Astrocyte of the cerebellum (primary cell): ENCODE measurements around the gene LSP1.

ENCODE experiments used
- DNase-seq: peaks from one replicate; pipeline ENCODE4 v3.0.0-alpha.2; 2011; ENCODE audit warnings: low read depth
- H3K4me3 ChIP-seq: 2 replicates; pipeline ENCODE4 v1.5.1; 2011; ENCODE audit warnings: mild to moderate bottlenecking, low read depth, low read length, moderate library complexity
- in situ Hi-C: cut with HindIII; loops from 2 replicates; pipeline ENCODE4 v1.10.0; 2017; ENCODE audit warnings: low sequenced_read_pairs
- TF ChIP-seq, protein P1 (sequence below): IDR thresholded peaks from 2 replicates; pipeline ENCODE4 v1.5.1; 2012; ENCODE audit warnings: low read length, low read depth, moderate library complexity, mild to moderate bottlenecking; ENCODE audit errors: missing control alignments

The LSP1 gene

DNA sequence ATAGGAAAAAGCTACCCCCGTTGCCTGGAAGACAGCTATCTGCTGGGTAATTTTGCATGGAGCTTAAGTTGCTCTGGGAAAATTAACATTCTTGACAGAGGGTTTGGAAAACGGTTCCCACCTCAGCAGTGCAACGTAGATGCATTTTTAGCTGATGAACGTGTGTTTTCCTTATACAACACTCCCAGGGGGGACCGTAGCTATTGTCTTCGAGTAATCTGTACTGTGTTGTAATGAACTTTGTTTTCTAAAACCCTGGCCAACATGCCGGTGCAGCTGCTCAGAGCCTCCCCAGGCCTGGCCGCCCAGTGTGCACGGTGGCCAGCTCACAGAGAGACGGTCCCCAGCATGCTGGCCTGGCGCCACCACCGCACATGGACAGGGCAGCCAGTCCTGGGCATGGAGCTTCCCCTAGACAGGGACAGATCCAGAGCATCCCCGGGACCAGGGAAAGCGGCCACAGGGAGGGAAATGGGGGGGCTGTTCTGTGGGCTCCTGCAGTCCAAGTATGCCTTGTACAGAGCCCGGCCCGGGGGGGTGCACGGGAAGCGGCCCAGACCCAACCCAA lies 68.8 kb downstream of the LSP1 start:
- DNase-seq: no peak
- in situ Hi-C loops: no loop called here
- no peak overlapping the region for H3K4me3 ChIP-seq
- TF ChIP-seq, protein P1, sequence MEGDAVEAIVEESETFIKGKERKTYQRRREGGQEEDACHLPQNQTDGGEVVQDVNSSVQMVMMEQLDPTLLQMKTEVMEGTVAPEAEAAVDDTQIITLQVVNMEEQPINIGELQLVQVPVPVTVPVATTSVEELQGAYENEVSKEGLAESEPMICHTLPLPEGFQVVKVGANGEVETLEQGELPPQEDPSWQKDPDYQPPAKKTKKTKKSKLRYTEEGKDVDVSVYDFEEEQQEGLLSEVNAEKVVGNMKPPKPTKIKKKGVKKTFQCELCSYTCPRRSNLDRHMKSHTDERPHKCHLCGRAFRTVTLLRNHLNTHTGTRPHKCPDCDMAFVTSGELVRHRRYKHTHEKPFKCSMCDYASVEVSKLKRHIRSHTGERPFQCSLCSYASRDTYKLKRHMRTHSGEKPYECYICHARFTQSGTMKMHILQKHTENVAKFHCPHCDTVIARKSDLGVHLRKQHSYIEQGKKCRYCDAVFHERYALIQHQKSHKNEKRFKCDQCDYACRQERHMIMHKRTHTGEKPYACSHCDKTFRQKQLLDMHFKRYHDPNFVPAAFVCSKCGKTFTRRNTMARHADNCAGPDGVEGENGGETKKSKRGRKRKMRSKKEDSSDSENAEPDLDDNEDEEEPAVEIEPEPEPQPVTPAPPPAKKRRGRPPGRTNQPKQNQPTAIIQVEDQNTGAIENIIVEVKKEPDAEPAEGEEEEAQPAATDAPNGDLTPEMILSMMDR: no peak

DNA sequence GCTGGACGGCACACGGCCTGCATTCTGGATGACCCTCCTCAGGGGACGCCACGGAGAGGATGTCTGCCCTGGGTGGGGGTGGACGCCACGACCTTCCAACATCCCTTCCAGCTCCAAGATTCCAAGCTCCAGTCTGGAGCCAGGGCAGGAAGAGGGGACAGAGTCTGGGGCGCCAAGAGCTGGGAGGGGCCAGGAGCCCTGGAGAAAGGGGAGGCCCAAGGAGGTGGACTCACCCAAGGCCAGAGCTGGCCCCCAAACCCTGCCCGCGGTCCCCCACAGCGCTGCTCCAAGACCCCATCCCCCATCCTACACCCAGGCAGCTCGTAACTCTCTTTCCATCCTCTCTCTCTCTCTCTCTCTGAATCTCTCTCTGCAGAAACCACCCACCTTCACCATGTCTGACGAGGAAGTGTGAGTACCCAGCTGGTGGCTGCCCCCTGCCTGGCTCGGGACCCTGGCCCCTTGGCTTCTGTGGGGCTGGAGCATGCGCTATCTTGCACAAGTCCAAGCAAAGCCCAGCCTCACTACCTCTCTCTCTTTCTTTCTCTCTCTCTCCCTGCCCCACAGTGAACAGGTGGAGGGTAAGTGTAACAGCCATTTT lies 69.7 kb downstream of the LSP1 start:
- DNase-seq: no peak
- in situ Hi-C loops: no loop called here
- TF ChIP-seq, protein P1: no peak
- H3K4me3 ChIP-seq: no peak overlapping the region

DNA sequence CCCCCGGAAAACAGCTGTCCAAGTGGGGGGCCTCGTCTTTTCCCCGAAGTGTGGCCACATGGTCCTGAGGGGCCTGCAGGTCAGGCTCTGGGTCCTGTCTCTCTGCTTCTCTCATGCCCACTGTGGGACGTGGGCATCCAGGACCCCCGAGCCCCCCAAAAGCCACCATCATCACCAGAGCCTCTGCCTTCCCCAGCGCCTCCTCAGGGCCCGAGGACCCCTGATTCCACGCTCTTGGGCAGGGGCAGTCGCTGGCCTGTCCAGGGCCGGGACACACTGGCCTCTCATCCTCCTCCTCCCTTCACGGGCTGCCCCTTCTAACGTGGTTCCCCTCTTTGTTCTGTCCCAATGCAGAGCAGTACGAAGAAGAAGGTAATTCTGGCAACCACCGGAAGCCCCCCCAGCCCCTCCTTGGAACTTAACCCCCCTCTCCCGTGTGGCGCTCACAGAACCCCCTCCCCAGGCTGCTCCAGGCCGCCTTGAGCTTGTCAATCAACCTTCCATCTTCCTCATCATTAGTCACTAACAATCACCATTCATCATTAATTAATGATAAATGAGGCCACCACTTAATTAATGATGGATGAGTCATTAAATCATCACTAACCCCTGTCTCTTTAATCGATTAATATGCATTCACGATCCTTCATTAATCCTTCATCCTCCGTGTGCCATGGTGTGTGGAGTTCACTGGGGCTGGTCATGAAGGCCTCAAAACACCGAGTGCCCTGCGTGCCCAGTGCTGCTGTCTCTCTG lies 70.5 kb downstream of the LSP1 start:
- DNase-seq: no peak
- in situ Hi-C loops: no loop called here
- H3K4me3 ChIP-seq: no peak overlapping the region
- TF ChIP-seq, protein P1: no peak

GRCh38 chr11:1924181-1924580 lies 71.3 kb downstream of the LSP1 start:
- no peak overlapping the region for H3K4me3 ChIP-seq
- TF ChIP-seq, protein P1: no peak
- in situ Hi-C loops: no loop called here
- DNase-seq: no peak

DNA sequence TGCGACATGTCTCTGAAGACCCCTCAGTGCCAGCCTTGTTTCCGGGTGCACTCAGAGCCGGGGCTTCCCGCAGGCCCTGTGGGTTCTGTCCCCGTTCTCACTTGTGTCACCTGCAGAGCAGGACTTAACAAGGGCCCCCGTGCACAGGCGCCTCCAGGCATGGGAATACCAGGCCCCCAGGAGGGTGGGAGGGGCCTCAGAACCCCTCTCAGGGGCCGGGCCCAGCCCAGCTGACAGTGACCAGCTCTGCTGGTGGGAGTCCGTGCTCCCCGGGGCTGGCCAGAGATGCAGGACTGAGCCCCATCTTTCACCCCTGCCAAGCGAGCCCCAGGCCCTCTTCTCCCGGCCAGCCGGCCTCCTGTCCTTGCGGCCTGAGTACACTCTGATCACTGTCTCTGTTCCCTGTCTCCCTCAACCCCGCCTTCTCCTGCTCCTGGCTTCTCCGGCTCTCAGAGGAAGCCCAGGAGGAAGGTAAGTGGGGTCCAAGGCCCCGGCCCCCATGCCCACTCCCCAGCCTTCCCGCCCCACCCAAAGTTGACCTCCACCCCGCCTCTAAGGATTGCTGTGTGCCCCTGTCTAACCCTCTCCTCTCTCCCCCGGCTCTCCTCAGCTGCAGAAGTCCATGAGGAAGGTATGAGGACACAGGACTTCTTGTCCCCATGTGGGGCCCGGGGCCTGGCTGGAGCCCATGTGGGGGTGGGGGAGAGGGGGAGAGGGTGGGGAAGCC lies 71.9 kb downstream of the LSP1 start:
- in situ Hi-C loops: no loop called here
- H3K4me3 ChIP-seq: no peak overlapping the region
- DNase-seq: no peak
- TF ChIP-seq, protein P1: no peak

GRCh38 chr11:1925373-1926155 lies 72.7 kb downstream of the LSP1 start:
- TF ChIP-seq, protein P1: no peak
- no peak overlapping the region for H3K4me3 ChIP-seq
- DNase-seq: no peak
- in situ Hi-C loops: no loop called here
